Measurements from ENCODE around the gene CACNG1.

CACNG1 gene

GRCh38 chr17:67059372-67059771 lies 15.0 kb downstream of the CACNG1 start:
- H3K4me2 ChIP-seq (ENCODE audit: insufficient read depth, low read length), result no peak overlapping the region
- no peaks in the 10 kb centered on the region for H4K20me1 ChIP-seq (ENCODE audit: insufficient read depth, low read length)
- H2AFZ ChIP-seq (ENCODE audit: low read depth, low read length), result no peak overlapping the region
- no peaks in the 10 kb centered on the region for H3K27me3 ChIP-seq (ENCODE audit: insufficient read depth, low read length, poor library complexity)
- no peak overlapping the region for H3K27ac ChIP-seq (ENCODE audit: low read length)
- DNase-seq (peak; percentile 1), ATAC-seq (ENCODE audit: insufficient read depth, low read depth) (no peak)
- no peaks in the 10 kb centered on the region for H3K36me3 ChIP-seq (ENCODE audit: insufficient read depth, low read length)
- H3K4me3 ChIP-seq (ENCODE audit: low read depth in 1 of 2, low read length in 2 of 2), result no peak overlapping the region
- TF ChIP-seq CTCF (IDR thresholded peaks at IDR 0.05; ENCODE audit: borderline replicate concordance, extremely low read depth, low read length, poor library complexity, severe bottlenecking), result no peak
- TF ChIP-seq EZH2 (IDR thresholded peaks at IDR 0.05; ENCODE audit: borderline replicate concordance, low read depth, low read length, severe bottlenecking), result no peak
- H3K9me3 ChIP-seq (ENCODE audit: insufficient read depth, low read length, severe bottlenecking), result no peaks in the 10 kb centered on the region
- H3K9ac ChIP-seq (ENCODE audit: low read depth, low read length), result no peak overlapping the region
- no peaks in the 10 kb centered on the region for H3K4me1 ChIP-seq (ENCODE audit: insufficient read depth, low read length)
- no peaks in the 10 kb centered on the region for H3K79me2 ChIP-seq (ENCODE audit: insufficient read depth, low read length)

- TF ChIP-seq CTCF (IDR thresholded peaks at IDR 0.05; ENCODE audit: borderline replicate concordance, extremely low read depth, low read length, poor library complexity, severe bottlenecking) (no peak), EZH2 (IDR thresholded peaks at IDR 0.05; ENCODE audit: borderline replicate concordance, low read depth, low read length, severe bottlenecking) (no peak)
- H3K4me2 ChIP-seq (ENCODE audit: insufficient read depth, low read length), result no peak overlapping the region
- H3K27ac ChIP-seq (ENCODE audit: low read length), result no peak overlapping the region
- no peak overlapping the region for H2AFZ ChIP-seq (ENCODE audit: low read depth, low read length)
- ATAC-seq (ENCODE audit: insufficient read depth, low read depth) (no peak), DNase-seq (no peak)
- H3K79me2 ChIP-seq (ENCODE audit: insufficient read depth, low read length), result no peaks in the 10 kb centered on the region
- H3K36me3 ChIP-seq (ENCODE audit: insufficient read depth, low read length), result no peaks in the 10 kb centered on the region
- H3K27me3 ChIP-seq (ENCODE audit: insufficient read depth, low read length, poor library complexity), result no peaks in the 10 kb centered on the region
- H3K9ac ChIP-seq (ENCODE audit: low read depth, low read length), result no peak overlapping the region
- no peaks in the 10 kb centered on the region for H3K4me1 ChIP-seq (ENCODE audit: insufficient read depth, low read length)
- H3K9me3 ChIP-seq (ENCODE audit: insufficient read depth, low read length, severe bottlenecking), result no peaks in the 10 kb centered on the region
- H3K4me3 ChIP-seq (ENCODE audit: low read depth in 1 of 2, low read length in 2 of 2), result no peak overlapping the region
- no peaks in the 10 kb centered on the region; the same call in 1 of the 2 replicates for H4K20me1 ChIP-seq (ENCODE audit: insufficient read depth, low read length)
Measured at GRCh38 chr17:67063141-67063540, 18.8 kb downstream of the CACNG1 start.

GRCh38 chr17:67066717-67067116 lies 22.4 kb downstream of the CACNG1 start:
- no peak overlapping the region for H3K4me2 ChIP-seq (ENCODE audit: insufficient read depth, low read length)
- no peaks in the 10 kb centered on the region for H3K79me2 ChIP-seq (ENCODE audit: insufficient read depth, low read length)
- TF ChIP-seq EZH2 (IDR thresholded peaks at IDR 0.05; ENCODE audit: borderline replicate concordance, low read depth, low read length, severe bottlenecking), result no peak
- TF ChIP-seq CTCF (IDR thresholded peaks at IDR 0.05; ENCODE audit: borderline replicate concordance, extremely low read depth, low read length, poor library complexity, severe bottlenecking), result no peak
- no peak overlapping the region for H3K4me3 ChIP-seq (ENCODE audit: low read depth in 1 of 2, low read length in 2 of 2)
- DNase-seq (no peak), ATAC-seq (ENCODE audit: insufficient read depth, low read depth) (peak; percentile 44; the same call in 2 of the 3 replicates)
- H3K9me3 ChIP-seq (ENCODE audit: insufficient read depth, low read length, severe bottlenecking), result no peaks in the 10 kb centered on the region
- H2AFZ ChIP-seq (ENCODE audit: low read depth, low read length), result no peak overlapping the region
- no peak overlapping the region for H3K27ac ChIP-seq (ENCODE audit: low read length)
- no peaks in the 10 kb centered on the region for H3K4me1 ChIP-seq (ENCODE audit: insufficient read depth, low read length)
- H3K9ac ChIP-seq (ENCODE audit: low read depth, low read length), result no peak overlapping the region
- H3K27me3 ChIP-seq (ENCODE audit: insufficient read depth, low read length, poor library complexity), result no peaks in the 10 kb centered on the region
- H3K36me3 ChIP-seq (ENCODE audit: insufficient read depth, low read length), result no peaks in the 10 kb centered on the region
- no peaks in the 10 kb centered on the region; the same call in 1 of the 2 replicates for H4K20me1 ChIP-seq (ENCODE audit: insufficient read depth, low read length)
